Measurements from ENCODE around the gene HTATSF1.

GRCh38 chrX:136476501-136476900, 20.9 kb upstream of the HTATSF1 start:
- no peak for TF ChIP-seq YY1 (IDR thresholded peaks at IDR 0.05; ENCODE audit: insufficient read depth, insufficient read length)
- TF ChIP-seq SUZ12 (IDR thresholded peaks at IDR 0.05; ENCODE audit: extremely low read depth, insufficient read depth, insufficient read length): no peak
- TF ChIP-seq ZNF274 (IDR thresholded peaks at IDR 0.05; ENCODE audit: low read depth, low read length): no peak
